Activated naive CD4-positive, alpha-beta T cell treated with anti-CD3 and anti-CD28 coated beads, Interleukin-2, amount 10 ng/mL, durations not matched to agents 7 days and 5 days (primary cell): ENCODE data around the gene TENM4.

Source experiments
- CTCF ChIA-PET: fragments of 350-600 bp; sonication (Branson Sonifier 250); formaldehyde crosslinking; loops from one replicate; lab custom pipeline; 2021; ENCODE audit warnings: antibody characterized with exemption; lab: Charles Lee
- DNase-seq: peaks from one replicate; pipeline ENCODE4 v3.0.0-alpha.2; 2020
- H3K27ac Mint-ChIP-seq: one replicate; pipeline ENCODE4 v1.8.0; 2021; ENCODE audit warnings: mild to moderate bottlenecking, moderate library complexity, mixed read lengths
- H3K27me3 Mint-ChIP-seq: one replicate; pipeline ENCODE4 v1.8.0; 2021; ENCODE audit warnings: mild to moderate bottlenecking, mixed read lengths
- H3K36me3 Mint-ChIP-seq: one replicate; pipeline ENCODE4 v1.8.0; 2021; ENCODE audit warnings: mixed read lengths
- H3K4me1 Mint-ChIP-seq: one replicate; pipeline ENCODE4 v1.8.0; 2021; ENCODE audit warnings: mixed read lengths
- H3K4me3 Mint-ChIP-seq: one replicate; pipeline ENCODE4 v1.8.0; 2021; ENCODE audit warnings: mild to moderate bottlenecking, moderate library complexity, mixed read lengths
- H3K9me3 Mint-ChIP-seq: one replicate; pipeline ENCODE4 v1.8.0; 2021; ENCODE audit warnings: mixed read lengths

Gene TENM4

GRCh38 chr11:79438631-79439409 is 2.0 kb downstream of the TENM4 start:
- H3K36me3 Mint-ChIP-seq, result peaks cover 2% of the 10 kb centered on the region
- CTCF ChIA-PET, result no interaction called here
- DNase-seq, result no peak
- no peak overlapping the region for H3K4me3 Mint-ChIP-seq
- no peaks in the 10 kb centered on the region for H3K9me3 Mint-ChIP-seq
- peaks cover 16% of the 10 kb centered on the region for H3K4me1 Mint-ChIP-seq
- peaks cover 87% of the 10 kb centered on the region for H3K27me3 Mint-ChIP-seq
- H3K27ac Mint-ChIP-seq, result no peak overlapping the region

GRCh38 chr11:79437981-79438630 is 2.7 kb downstream of the TENM4 start:
- no peaks in the 10 kb centered on the region for H3K9me3 Mint-ChIP-seq
- peaks cover 2% of the 10 kb centered on the region for H3K36me3 Mint-ChIP-seq
- no peak overlapping the region for H3K27ac Mint-ChIP-seq
- peaks cover 82% of the 10 kb centered on the region for H3K27me3 Mint-ChIP-seq
- no peak for DNase-seq
- CTCF ChIA-PET, result no interaction called here
- peaks cover 16% of the 10 kb centered on the region for H3K4me1 Mint-ChIP-seq
- no peak overlapping the region for H3K4me3 Mint-ChIP-seq

- peaks cover 77% of the 10 kb centered on the region for H3K27me3 Mint-ChIP-seq
- DNase-seq, result no peak
Measured at GRCh38 chr11:79437278-79437980, 3.4 kb downstream of the TENM4 start.

GRCh38 chr11:79436919-79437277 is 3.9 kb downstream of the TENM4 start:
- Mint-ChIP-seq H3K36me3 (peaks cover 2% of the 10 kb centered on the region), H3K4me3 (no peak overlapping the region), H3K4me1 (peaks cover 16% of the 10 kb centered on the region), H3K9me3 (no peaks in the 10 kb centered on the region), H3K27me3 (peaks cover 73% of the 10 kb centered on the region), H3K27ac (peak overlapping the region; percentile 37)
- DNase-seq, result no peak
- CTCF ChIA-PET, result no interaction called here

More at GRCh38 chr11:79437278-79437980, 3.4 kb downstream of the TENM4 start:
- CTCF ChIA-PET, result no interaction called here
- Mint-ChIP-seq H3K4me1 (peaks cover 16% of the 10 kb centered on the region), H3K36me3 (peaks cover 2% of the 10 kb centered on the region), H3K27ac (peak overlapping the region; percentile 37), H3K9me3 (no peaks in the 10 kb centered on the region), H3K4me3 (no peak overlapping the region)

GRCh38 chr11:79434283-79434682 is 6.5 kb downstream of the TENM4 start:
- H3K27ac Mint-ChIP-seq, result no peak overlapping the region
- H3K36me3 Mint-ChIP-seq, result peaks cover 2% of the 10 kb centered on the region
- peaks cover 8% of the 10 kb centered on the region for H3K4me1 Mint-ChIP-seq
- H3K27me3 Mint-ChIP-seq, result peaks cover 49% of the 10 kb centered on the region
- no peaks in the 10 kb centered on the region for H3K9me3 Mint-ChIP-seq
- no peak overlapping the region for H3K4me3 Mint-ChIP-seq
- no peak for DNase-seq
- CTCF ChIA-PET, result no interaction called here

- Mint-ChIP-seq H3K27ac (no peak overlapping the region), H3K4me3 (no peak overlapping the region), H3K4me1 (peaks cover 3% of the 10 kb centered on the region), H3K27me3 (peaks cover 28% of the 10 kb centered on the region), H3K9me3 (no peaks in the 10 kb centered on the region), H3K36me3 (peaks cover 2% of the 10 kb centered on the region)
- DNase-seq, result no peak
- CTCF ChIA-PET, result no interaction called here
Measured at GRCh38 chr11:79432138-79432537, 8.7 kb downstream of the TENM4 start.

- H3K9me3 Mint-ChIP-seq, result no peaks in the 10 kb centered on the region
- no peak for DNase-seq
- H3K4me3 Mint-ChIP-seq, result no peak overlapping the region
- CTCF ChIA-PET, result no interaction called here
- no peak overlapping the region for H3K27ac Mint-ChIP-seq
- H3K36me3 Mint-ChIP-seq, result no peaks in the 10 kb centered on the region
- H3K27me3 Mint-ChIP-seq, result peaks cover 22% of the 10 kb centered on the region
- H3K4me1 Mint-ChIP-seq, result no peaks in the 10 kb centered on the region
Measured at GRCh38 chr11:79431535-79431934, 9.3 kb downstream of the TENM4 start.

- Mint-ChIP-seq H3K36me3 (no peaks in the 10 kb centered on the region), H3K4me3 (no peak overlapping the region), H3K4me1 (no peaks in the 10 kb centered on the region), H3K27me3 (peaks cover 9% of the 10 kb centered on the region), H3K9me3 (no peaks in the 10 kb centered on the region), H3K27ac (no peak overlapping the region)
- no peak for DNase-seq
- CTCF ChIA-PET, result no interaction called here
Measured at GRCh38 chr11:79430280-79430679, 10.6 kb downstream of the TENM4 start.

- CTCF ChIA-PET, result no interaction called here
Measured at GRCh38 chr11:79428406-79428805, 12.4 kb downstream of the TENM4 start.

GRCh38 chr11:79427611-79428327 is 13.1 kb downstream of the TENM4 start:
- Mint-ChIP-seq H3K4me3 (no peak overlapping the region), H3K4me1 (no peaks in the 10 kb centered on the region), H3K9me3 (no peaks in the 10 kb centered on the region), H3K27ac (no peak overlapping the region), H3K27me3 (no peaks in the 10 kb centered on the region), H3K36me3 (no peaks in the 10 kb centered on the region)
- CTCF ChIA-PET, result no interaction called here
- DNase-seq, result no peak

More at GRCh38 chr11:79428406-79428805, 12.4 kb downstream of the TENM4 start:
- Mint-ChIP-seq H3K27ac (no peak overlapping the region), H3K36me3 (no peaks in the 10 kb centered on the region), H3K9me3 (no peaks in the 10 kb centered on the region), H3K27me3 (no peaks in the 10 kb centered on the region), H3K4me3 (no peak overlapping the region), H3K4me1 (no peaks in the 10 kb centered on the region)
- no peak for DNase-seq

GRCh38 chr11:79427126-79427525 is 13.7 kb downstream of the TENM4 start:
- H3K36me3 Mint-ChIP-seq, result no peaks in the 10 kb centered on the region
- H3K4me3 Mint-ChIP-seq, result no peak overlapping the region
- no peak for DNase-seq
- H3K27ac Mint-ChIP-seq, result no peak overlapping the region
- H3K4me1 Mint-ChIP-seq, result no peaks in the 10 kb centered on the region
- H3K27me3 Mint-ChIP-seq, result no peaks in the 10 kb centered on the region
- CTCF ChIA-PET, result no interaction called here
- no peaks in the 10 kb centered on the region for H3K9me3 Mint-ChIP-seq

GRCh38 chr11:79425463-79425862 is 15.4 kb downstream of the TENM4 start:
- H3K27ac Mint-ChIP-seq, result no peak overlapping the region
- H3K4me1 Mint-ChIP-seq, result no peaks in the 10 kb centered on the region
- no peak overlapping the region for H3K4me3 Mint-ChIP-seq
- no peaks in the 10 kb centered on the region for H3K9me3 Mint-ChIP-seq
- CTCF ChIA-PET, result no interaction called here
- DNase-seq, result no peak
- H3K27me3 Mint-ChIP-seq, result no peaks in the 10 kb centered on the region
- H3K36me3 Mint-ChIP-seq, result no peaks in the 10 kb centered on the region

- Mint-ChIP-seq H3K27ac (no peak overlapping the region), H3K4me1 (no peaks in the 10 kb centered on the region), H3K36me3 (no peaks in the 10 kb centered on the region), H3K4me3 (no peak overlapping the region), H3K27me3 (no peaks in the 10 kb centered on the region), H3K9me3 (no peaks in the 10 kb centered on the region)
- no peak for DNase-seq
- CTCF ChIA-PET, result no interaction called here
Measured at GRCh38 chr11:79423736-79424135, 17.1 kb downstream of the TENM4 start.

- H3K27me3 Mint-ChIP-seq, result no peaks in the 10 kb centered on the region
- H3K4me1 Mint-ChIP-seq, result no peaks in the 10 kb centered on the region
- H3K27ac Mint-ChIP-seq, result no peak overlapping the region
- DNase-seq, result no peak
- H3K4me3 Mint-ChIP-seq, result no peak overlapping the region
- no peaks in the 10 kb centered on the region for H3K9me3 Mint-ChIP-seq
- CTCF ChIA-PET, result no interaction called here
- H3K36me3 Mint-ChIP-seq, result no peaks in the 10 kb centered on the region
Measured at GRCh38 chr11:79422866-79423265, 18.0 kb downstream of the TENM4 start.
